HG03442 (cell line): ENCODE results near the gene GLS2.
"Not testable (repeated sequence)": the region's sequence is repeated elsewhere in the genome, so short reads cannot be mapped to it uniquely, and the experiment has no call there.

Experiments used
- ATAC-seq: cut with Tn5 transposase; IDR thresholded peaks from one replicate; pipeline ENCODE4 v1.9.1; 2021; ENCODE audit warnings: mild to moderate bottlenecking, moderate library complexity; ENCODE audit not compliant: unreplicated experiment

GLS2 gene

DNA sequence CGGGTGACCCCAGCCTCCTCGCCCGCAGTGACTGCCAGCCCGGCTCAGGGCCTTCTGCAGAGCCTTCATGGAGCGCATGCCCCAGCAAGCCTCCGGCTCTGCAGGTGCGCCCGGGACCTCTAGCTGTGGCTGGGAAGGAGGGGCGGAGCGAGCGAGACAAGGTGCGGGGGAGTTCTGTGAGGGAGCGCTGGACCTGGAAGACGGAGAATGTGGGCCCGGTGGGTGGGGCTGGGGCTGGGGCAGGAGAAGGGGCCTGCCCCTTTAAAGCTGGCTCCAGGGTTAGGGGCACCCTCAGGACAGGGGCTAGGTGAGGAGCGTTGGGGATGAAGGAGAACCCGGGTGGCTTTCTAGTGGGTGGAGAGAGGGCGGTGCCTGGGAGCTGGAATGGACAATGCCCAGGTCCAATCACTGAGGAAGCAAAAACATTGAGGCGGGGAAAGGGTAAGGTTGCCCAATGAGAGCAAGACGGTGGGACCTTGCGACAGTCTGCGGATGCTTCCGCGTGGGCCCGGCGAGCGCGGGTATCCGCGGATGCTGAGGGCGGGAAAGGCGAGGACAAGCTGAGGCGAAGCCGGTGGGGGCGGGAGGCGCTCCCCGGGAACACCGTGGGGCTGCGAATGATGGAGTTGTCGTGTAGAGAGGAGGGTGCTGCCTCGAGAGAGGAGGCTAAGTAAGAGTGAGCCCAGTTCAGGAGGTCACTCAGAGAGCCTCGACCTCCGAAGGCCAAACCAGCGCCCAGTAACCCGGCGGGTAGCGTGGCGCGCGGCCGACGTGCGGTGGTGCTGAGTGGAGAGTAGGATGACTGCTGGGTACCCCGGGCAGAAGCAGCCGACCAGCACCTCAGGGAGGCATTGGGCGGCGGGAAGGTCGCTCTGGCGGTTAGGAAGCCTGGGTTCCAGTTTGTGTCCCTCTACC is at the start of gene GLS2:
Gene GLS2 (minus strand): TSS at position 121 of the 915 bp plus-strand sequence. CDS start 43 bp downstream, at position 78.
- ATAC-seq: peak; percentile 93

DNA sequence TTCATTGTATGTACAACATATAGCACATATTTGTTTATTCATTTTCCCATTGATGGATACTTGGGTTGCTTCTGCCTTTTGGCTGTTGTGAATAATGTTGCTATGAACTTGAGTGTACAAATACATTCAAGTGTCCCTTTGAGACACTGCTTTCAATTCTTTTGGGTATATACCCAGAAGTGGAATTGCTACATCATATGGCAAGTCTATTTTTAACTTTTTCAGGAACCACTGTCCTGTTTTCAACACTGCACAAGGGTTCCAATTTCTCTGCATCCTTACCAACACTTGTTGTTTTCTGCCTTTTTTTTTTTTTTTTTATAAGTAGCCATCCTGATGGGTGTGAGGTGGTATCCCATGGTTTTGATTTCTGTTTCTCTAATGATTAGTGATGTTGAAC is 49.6 kb upstream of the GLS2 start:
- ATAC-seq: no peak

DNA sequence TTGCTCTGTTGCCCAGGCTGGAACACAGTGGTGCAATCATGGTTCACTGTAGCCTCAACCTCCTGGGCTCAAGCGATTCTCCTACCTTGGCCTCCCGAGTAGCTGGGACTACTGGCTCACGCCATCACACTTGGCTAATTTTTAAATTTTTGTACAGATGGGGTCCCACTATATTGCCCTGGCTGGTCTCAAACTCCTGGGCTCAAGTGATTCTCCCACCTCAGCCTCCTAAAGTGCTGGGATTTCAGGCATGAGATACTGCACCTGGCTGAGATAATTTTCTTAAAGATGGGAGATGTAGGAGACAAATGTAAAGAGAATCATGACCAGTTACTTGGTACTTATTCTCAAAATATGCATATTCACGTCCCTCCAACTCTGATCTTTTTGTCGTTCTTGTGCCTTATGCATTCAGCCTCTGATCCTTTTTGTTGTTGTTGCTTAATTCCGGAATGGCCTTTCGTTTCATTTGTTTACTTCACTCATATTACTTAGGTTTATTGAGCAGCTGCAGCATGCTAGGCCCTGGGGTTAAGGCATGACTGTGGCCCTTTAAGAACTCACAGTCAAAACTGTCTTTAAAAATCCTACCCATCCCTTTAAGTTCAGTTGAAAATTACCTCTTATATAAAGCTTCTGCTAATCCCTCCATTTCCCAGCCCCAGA is 42.6 kb upstream of the GLS2 start:
- no peak for ATAC-seq

DNA sequence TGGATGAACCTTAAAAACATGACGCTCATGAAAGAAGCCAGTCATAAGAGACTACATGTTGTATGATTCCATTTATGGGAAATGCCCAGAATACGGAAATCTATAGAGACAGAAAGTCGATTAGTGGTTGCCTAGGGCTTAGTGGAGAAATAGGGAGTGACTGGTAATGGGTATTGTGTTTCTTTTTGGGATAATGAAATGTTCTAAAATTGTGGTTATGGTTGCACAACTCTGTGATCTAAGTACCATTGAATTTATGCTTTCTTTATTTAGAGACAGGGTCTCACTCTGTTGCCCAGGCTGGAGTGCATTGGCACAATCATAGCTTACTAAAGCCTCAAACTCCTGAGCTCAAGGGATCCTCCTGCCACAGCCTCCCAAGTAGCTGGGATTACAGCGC is 41.7 kb upstream of the GLS2 start:
- no peak for ATAC-seq

- no peak for ATAC-seq
Observed at GRCh38 chr12:56528846-56529245, 40.9 kb upstream of the GLS2 start.

DNA sequence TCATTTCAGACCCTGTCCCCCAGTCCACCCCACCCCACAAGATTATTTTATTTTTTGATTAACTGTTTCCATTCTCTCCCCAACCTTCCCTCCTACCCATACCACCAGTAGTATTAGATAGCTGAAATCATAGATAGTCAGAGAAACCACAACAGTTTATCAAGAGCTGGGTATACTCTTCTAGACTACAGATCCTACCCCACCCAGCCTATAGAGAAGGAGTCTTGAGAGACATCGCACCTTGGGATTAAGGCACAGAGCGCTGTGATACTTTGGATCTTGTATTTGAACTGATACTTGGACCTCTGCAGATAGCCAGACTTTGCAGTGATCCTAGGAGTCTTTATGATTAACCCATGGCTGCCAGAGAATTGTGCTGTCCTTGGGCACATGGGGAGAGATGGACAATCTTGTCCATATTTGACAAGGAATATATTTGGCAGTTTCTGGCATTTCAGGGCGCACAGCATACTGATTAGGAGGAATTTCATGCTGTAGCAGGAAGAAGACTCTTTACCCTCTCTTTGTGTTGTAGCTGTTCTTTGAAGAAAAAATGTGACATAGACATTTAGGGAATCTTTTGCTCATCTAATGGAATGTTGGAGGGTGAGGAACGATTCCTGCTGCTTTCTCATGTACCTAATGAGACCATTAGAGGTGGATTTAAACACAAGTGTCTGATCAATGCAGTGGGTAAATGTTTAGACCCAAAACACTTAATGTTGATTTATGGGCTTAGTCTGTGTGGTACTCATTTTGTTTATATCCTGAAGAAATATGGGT is 34.6 kb upstream of the GLS2 start:
- no peak for ATAC-seq

- no peak for ATAC-seq
Observed at GRCh38 chr12:56521590-56522371, 33.8 kb upstream of the GLS2 start, which contains the start of gene RBMS2. Gene RBMS2 (plus strand): TSS chr12:56521820. CDS start chr12:56522024, 204 bp downstream.

GRCh38 chr12:56521209-56521589 is 33.2 kb upstream of the GLS2 start:
- no peak for ATAC-seq

DNA sequence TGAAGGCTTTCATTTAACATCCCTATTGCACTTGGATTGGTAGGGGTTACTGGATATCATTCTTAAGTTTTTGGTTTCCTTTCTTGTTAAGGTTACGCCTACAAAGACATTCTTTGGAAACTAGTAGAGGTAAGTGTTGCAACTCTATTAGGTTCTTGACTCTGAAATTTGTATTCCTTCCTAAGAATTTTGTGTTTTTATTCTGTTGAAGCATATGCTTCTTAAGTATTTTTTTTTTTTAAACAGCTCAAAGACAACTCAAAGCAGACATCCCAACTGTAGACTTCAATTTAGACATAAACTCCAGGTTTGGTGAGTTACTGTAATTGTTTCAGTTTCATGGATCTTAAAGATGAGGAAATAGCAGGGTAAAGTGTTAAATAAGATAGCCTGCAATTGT is 32.5 kb upstream of the GLS2 start:
- no peak for ATAC-seq

DNA sequence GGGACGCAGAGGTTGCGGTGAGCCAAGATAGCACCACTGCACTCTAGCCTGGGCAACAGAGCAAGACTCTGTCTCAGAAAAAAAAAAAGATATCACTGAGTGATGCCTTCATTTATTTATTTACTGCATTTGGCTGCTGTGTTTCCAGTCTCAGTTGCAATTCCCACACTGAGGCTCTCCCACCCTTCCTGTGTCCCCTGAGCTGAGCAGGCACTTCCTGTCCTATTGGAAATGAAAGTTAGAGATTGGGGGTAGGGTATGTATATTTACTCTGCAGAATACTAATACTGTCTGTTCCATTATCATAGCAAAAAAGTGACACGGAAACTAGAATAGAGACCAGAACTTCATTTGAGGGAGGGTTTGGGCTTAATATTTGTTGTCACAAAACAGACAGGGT is 32.1 kb upstream of the GLS2 start:
- no peak for ATAC-seq

DNA sequence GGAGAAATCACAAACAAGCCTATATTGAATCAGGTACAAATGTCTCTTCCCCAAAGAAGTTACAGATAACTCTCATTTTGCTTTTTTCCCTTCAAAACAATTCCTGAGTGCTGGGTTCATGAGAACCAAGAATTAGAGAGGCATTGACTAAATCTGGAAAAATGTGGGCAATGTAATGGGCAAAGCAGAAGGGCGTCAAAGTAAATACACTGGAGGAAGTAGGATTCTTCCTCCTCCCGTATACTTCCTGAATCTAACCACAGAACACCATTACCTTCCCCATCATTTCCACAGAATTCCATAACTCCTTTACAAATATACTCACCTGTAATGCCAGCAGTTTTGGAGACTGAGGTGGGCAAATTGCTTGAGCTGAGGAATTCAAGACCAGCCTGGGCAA is 30.6 kb upstream of the GLS2 start:
- no peak for ATAC-seq

DNA sequence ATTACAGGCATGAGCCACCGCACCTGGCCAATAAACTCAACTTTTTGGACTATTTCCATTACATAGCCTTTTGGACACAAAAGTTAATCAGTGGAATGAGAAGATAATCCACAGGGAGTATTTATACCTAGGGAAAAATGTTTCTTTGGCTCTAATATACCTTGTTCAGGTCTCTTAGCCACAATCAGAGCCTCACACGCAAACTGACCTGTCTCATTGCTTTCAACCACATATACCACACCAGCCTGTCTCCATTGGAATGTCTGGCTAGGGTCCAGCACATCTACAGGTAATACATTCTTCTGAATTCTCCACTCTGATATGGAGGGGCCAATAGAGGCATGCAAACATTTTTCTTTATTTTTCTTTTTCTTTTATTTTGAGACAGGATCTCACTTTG is 29.9 kb upstream of the GLS2 start:
- no peak for ATAC-seq

DNA sequence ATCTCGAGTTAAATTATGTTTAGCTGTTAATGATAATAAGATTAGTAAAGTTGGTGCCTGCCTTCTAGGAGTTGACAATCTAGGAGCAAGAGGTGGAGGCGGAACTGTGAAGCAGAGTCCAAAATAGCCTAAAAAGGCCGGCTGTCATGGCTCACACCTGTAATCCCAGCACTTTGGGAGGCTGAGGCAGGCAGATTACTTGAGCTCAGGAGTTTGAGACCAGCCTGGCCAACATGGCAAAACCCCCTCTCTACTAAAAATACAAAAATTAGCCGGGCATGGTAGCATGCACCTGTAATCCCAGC is 26.0 kb upstream of the GLS2 start:
- ATAC-seq: not testable (repeated sequence)

DNA sequence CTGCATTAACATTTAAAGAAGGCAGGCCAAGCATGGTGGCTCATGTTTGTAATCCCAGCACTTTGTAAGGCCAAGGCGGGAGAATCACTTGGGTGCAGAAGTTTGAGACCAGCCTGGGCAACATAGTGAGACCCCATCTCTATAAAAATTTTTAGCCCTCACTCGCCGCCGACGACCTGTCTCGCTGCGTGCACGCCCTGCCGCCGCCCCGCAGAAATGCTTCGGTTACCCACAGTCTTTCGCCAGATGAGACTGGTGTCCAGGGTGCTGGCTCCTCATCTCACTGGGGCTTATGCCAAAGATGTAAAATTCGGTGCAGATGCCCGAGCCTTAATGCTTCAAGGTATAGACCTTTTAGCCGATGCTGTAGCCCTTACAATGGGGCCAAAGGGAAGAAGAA is 22.8 kb upstream of the GLS2 start:
- no peak for ATAC-seq

DNA sequence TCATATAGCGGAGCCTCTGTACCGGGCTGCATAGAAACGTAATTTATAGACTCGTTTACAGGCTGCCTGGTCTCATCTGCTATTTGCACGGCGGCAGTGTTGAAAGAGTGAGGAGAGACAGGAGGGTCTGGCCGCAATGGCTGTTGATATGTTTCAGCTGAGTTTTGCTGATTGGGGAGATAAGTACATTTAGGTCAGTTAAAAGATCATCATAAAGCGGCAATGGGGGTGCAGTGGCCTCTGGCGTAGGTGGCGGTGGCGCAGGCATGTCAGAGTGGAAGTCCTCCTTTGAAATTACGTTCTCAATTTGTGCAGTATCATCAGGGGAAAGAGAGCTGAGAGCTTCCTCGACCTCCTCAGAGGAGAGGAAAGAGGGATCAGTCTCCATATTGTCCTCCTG is 11.9 kb upstream of the GLS2 start:
- ATAC-seq: not testable (repeated sequence)

DNA sequence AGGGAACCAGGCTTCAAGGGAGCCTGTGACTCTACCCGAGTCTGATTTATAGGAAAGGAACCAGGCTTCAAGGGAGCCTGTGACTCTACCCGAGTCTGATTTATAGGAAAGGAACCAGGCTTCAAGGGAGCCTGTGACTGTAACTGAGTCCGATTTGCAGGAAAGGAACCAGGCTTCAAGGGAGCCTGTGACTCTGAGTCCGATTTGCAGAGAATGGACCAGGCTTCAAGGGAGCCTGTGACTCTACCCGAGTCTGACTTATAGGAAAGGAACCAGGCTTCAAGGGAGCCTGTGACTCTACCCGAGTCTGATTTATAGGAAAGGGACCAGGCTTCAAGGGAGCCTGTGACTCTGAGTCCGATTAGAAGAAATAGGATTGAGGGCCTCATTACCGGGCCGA is 11.5 kb upstream of the GLS2 start:
- not testable (repeated sequence) for ATAC-seq

DNA sequence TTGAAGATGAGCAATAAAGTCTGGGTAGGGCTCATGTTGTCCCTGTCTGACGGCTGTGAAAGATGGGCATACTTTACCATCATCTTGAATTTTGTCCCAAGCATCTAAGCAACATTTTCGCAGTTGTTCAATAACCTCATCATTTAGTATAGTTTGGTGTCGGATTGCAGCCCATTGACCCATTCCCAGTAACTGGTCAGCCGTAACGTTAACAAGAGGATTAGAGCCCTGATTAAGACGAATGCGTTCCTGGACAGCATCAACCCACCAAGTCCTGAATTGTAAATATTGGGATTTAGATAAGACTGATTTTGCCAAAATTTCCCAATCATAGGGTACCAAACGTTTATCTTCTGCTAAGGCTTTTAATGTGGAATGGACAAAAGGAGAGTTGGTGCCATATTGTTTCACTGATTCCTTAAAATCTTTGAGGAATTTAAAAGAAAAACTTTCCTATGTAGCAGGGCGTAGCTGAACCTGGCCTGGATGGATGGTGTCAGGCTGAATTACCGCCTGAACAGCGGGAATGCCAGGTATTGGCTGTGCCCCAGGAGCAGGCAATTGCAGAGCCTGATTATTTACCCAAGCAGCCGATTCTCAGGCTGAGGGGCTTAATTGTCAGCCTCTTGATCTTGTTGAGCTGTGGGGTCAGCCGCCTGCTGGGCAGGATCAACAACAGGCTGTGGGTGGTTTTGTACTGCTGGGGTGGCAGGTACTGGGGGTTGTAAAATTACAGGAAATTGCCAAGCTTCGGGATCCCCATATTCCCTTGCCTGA is 10.4 kb upstream of the GLS2 start:
- not testable (repeated sequence) for ATAC-seq

- not testable (repeated sequence) for ATAC-seq
Observed at GRCh38 chr12:56496704-56497103, 8.7 kb upstream of the GLS2 start.

DNA sequence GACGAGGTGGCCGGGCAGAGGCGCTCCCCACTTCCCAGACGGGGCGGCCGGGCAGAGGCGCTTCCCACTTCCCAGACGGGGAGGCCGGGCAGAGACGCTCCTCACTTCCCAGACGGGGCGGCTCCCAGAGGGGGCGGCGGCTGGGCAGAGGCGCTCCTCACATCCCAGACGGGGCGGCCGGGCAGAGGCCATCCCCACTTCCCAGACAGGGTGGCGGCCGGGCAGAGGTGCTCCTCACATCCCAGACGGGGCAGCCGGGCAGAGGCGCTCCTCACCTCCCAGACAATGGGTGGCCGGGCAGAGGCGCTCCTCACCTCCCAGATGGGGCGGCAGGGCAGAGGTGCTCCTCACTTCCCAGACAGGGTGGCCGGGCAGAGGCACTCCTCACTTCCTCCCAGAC is 6.5 kb upstream of the GLS2 start:
- ATAC-seq: not testable (repeated sequence)

DNA sequence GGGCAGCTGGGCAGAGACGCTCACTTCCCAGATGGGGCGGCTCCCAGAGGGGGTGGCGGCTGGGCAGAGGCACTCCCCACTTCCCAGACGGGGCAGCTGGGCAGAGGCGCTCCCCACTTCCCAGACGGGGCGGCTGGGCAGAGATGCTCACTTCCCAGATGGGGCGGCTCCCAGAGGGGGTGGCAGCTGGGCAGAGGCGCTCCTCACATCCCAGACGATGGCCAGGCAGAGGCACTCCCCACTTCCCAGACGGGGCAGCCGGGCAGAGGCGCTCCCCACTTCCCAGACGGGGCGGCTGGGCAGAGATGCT is 6.1 kb upstream of the GLS2 start:
- ATAC-seq: not testable (repeated sequence)
